ENCODE data around the gene YPEL5. TPM values are rescaled to one million over a fixed set of nuclear protein-coding genes. Genes with fewer than 3 reads are reported as not detected.
A peak's percentile ranks its signal among the peaks of the same experiment; 100 is the strongest.

YPEL5 gene
- total RNA-seq, 1 experiment from 2014 or later, result 41.9 TPM

DNA sequence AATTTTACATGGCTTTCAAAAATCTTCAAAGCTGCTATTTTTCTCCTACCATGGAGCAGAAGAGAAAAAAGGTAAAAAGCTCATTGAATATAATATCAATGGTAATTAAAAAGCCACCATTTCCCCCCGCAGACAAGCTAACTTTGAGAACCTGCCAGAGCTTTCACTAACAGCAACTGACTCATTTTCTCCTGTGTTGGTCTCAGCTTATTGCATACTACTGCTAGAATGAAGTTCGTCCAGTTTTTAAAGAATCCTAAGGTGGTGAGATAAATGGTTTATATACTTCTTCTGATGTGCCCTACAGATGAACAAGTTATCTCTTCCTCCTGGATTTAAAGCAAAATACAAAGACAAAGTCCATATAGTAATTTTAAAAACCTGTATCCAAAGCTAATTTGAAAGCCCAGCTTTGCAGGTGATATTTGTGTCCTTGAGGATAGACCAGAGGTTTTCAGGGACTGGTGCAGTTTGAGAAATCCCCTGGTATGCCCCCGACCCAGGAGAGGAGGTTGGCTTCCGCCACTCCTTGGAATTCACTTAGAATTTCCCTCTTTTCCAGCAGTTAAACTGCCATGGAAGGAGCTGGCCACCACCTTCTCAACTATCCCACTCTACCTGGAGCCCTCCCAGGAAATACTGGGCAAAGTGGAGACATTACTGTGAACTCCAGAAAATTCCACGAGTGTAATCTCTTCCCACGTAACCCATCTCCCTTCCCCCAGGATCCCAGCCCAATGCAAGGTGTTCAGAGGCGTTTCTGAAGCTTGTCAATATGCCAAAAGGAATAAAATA lies 17.5 kb downstream of the YPEL5 start:
- no peak for DNase-seq (ENCODE audit: low read depth)

DNA sequence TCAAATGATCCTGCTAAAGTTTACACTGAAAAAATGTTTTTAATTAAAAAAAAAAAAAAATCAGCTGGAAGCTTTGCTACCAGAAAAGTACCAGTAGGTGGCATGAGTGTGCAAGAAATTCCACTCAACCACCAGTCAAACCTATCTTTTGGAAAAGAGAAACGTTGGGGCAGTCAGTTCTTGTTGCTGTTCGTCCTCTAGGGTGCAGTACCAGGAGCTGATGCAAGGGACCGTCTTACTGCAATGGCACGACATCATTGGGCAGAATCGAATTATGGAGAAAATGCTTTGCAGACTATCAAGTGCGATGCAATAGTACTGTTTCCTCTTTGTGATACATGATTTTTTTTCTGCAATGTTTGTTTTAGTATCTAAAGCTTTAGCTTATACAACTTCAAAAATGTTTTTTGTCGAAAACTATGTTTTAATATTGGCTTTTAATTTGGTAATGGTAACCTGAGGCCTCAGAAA lies 18.3 kb downstream of the YPEL5 start:
- peak; percentile 90 for DNase-seq (ENCODE audit: low read depth)

DNA sequence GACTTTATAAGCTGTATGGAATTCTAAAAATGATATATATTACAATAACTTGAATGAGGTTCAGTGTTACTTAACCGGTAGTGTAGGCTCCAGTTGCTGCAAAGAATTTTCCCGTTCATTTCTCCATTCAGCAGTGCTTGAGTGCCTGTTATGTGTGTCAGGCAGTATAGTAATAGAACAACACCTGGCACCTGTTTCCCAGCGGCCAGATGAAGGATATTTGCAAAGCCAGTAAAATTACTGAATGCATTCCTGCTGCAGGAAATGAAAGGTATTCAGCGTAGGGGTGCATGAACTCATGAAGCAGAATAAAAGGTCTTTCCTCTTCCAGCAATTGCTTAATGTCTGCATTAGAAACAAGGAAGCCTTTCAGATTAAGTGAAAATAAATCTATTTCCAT lies 18.8 kb downstream of the YPEL5 start:
- DNase-seq (ENCODE audit: low read depth), result no peak

DNA sequence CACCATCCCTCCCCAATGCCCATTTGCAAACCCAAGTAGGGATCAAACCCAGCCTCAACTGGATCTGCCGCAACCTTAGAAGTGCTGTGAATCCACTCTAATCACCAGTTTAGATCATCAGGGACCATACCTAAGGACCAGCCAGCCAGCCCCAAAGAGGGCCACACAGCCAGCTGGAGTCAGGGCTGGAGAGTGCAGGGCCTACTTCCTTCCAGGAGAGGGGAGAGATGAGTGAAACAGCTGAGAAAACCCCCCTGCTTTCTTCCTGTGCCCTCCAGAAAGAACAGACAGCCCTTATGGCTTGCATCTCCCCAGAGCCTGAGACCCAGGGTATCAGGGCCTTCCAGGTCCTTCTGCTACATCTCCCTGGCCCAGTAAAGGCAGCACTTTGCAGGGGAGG lies 25.8 kb downstream of the YPEL5 start:
- DNase-seq (ENCODE audit: low read depth), result no peak

DNA sequence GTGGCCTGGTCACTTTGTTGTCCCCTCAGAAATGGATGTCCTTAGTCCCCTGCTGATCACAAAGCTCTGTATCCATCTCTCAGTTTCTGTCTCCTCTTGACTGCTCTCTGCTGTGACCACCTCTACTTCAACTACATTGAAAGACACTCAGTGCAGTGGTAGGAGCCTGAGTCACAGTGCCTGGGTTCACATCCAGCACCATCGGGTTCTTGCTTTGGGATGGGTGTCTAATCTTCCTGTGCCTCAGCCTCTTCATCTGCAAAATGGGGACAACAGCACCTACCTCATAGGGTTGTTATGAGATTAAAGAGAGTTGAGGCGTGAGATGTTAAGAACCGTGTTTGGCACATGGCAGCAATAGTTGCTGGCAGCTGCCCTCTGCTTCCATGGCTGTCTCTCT lies 30.6 kb downstream of the YPEL5 start:
- DNase-seq (ENCODE audit: low read depth), result no peak

DNA sequence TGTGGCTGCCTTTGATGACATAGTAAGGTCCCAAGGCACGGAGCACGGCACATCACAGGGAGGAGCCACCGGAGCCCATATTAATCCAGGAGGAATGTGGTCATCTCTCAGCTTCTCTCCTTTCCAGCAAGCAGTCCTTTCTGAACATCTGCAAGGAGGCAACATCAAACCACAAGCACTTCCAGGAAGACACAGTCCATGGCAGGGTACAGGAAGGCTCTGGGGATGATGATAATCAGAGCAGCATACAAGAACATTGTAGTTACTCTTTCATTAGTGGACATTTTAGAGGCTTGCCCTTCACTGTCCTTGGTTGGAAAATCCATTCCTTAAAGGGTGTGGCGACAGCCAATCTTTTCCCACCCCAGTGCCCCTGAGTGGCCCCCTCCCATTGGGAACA lies 31.1 kb downstream of the YPEL5 start:
- DNase-seq (ENCODE audit: low read depth), result peak; percentile 36

DNA sequence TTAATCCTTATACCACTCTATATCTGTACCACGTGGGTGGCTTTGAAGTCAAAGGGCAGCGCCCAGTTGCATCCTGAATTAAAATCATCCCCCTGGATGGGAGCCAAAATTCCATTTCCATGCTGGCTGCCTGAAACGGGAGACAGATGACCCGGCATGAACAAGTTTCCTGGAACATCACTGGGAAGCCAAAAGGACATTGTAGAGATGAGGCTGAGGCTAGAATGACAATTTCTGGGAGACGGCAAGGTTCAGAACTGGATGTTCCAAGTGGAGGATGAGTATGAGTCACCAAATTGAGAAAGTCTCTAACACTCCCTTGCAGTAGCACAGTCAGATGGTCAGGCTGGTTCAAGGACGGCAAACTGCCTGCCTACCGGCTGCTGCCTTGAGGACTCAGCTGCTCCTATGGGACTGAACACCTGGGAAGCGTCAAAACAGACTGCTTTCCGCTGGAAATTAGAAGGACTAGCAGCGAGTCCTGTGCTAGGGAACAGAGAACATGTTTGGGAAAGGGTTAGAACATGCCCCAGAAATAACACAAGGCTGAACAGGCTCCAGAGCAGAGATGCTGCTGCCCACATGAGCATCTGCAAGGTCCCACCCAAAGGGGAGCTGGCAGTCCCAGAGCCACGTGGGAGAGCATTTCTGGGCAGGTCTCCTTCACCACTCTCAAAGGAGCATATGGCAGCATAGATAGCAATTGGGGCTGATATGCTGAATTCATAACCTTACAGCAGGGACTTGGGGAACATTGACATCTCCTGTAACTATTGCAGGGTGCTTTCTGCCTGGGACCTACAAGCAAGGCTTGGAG lies 32.0 kb downstream of the YPEL5 start:
- DNase-seq (ENCODE audit: low read depth), result peak; percentile 96

DNA sequence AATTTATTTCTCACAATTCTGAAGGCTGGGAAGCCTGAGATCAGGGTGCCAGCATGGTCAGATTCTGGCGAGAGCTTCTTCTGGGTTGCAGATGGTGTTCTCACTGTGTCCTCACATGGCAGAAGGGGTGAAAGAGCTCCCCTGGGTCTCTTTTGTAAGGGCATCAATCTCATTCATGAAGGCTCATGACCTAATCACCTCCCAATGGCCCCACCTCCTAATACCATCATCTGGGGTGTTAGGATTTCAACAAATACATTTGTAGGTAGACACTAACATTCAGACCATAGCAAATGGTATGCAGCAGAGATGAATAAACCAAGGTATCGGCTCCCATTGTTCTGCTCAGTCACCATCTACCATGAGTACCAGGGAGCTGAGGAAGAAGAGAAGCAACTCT lies 32.7 kb downstream of the YPEL5 start:
- DNase-seq (ENCODE audit: low read depth), result no peak

DNA sequence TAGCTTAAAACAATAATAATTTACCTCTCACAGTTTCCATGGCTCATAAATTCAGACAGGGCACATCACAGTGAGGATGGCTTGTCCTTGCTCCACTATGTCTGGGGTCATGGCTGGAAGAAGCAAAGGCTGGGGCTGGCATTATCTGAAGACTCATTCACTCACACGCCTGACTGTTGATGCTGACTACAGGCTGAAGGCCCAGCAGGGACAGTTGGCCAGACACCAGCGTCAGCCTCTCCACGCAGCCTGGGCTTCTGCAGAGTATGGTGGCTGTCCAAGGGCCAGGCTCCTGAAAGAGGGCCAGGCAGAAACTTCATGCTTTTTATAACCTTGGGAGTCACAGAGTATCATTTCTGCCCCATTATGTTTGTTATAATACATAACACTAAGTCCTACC lies 33.4 kb downstream of the YPEL5 start:
- no peak for DNase-seq (ENCODE audit: low read depth)

DNA sequence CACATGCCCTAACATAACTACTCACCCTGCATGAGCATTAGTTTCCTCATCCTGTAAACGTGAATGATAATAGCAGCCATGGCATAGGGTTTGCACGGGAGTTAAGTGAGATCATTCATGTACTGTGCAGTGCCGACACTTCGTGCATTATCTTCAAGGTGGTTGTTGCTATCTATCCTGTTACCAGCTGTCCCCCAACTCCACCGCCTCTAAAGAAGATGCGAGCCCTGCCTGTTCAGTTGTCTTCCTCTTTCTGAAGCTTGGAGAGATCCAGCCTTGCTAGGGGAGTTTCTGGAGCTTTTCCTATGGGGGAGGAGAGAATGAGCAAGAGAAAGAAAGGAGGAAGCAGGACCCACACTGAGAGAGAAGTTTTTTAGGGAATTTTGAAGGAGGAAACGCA lies 34.4 kb downstream of the YPEL5 start:
- no peak for DNase-seq (ENCODE audit: low read depth)

DNA sequence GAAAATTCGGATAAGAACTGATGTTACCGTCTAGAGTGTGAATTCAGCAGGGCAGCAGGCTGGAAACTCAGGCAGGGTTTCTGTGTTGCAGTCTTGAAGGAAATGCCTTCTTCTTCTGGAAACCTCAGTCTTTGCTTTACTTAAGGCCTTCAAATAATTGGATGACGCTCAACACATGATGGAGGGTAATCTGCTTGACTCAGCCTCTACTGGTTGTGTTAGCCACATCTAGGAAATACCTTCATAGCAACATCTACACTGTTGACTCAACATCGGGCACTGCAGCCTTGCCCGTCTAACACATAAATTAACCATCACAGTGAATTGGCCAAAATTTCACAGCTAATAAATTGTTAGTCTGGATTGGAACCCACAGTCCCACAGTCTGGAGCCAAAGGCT lies 37.2 kb downstream of the YPEL5 start:
- no peak for DNase-seq (ENCODE audit: low read depth)

DNA sequence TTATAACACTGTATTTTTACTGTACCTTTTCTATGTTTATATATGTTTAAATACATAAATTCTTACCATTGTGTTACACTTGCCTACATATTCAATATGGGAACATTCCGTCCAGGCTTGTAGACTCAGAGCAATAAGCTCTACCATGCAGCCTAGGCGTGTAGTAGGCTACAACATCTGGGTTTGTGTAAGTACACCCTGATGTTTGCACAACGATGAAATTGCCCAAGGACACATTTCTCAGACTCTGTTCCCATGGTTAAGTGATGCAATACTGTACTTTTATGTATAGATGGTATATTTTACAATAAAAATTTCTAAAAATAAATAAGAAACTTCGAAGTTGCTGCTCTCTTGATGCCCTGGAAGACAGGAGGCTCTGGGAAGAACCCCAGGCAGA lies 38.4 kb downstream of the YPEL5 start:
- DNase-seq (ENCODE audit: low read depth), result peak; percentile 10

DNA sequence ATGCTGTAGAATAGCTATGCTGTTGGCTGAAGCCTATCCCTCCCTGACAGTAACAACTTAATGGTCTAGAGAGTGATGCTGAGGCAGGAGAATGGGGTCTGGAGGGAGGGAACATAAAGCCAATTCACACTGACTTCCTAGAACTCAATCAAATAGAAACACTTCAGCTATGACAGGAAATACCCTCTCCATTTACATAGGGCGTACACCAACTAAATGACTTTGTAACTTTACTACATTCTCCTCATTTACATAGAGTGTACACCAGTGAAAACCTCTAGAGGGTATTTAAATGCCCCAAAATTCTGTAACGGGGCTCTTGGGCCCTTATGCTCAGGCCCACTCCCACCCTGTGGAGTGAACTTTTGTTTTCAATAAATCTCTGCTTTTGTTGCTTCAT lies 41.5 kb downstream of the YPEL5 start:
- DNase-seq (ENCODE audit: low read depth), result no peak

DNA sequence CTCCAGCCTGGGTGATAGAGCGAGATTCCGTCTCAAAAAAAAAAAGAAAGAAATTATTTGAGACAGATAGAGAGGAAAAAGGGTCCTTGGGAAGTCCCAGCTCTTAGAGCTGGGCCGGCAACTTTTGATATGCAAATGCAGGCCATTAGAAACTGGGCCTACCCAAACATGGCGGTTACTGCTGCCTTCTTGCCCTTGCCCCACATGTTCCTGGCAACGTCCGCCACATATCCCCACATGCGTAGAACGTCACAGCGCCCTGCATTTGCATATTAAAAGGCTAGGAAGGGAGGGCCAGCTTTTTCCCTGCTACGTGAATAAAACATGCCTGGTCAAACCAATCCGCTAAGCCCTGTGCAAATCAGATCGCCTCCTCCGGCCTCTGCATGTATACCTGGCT lies 43.8 kb downstream of the YPEL5 start:
- DNase-seq (ENCODE audit: low read depth), result no peak

DNA sequence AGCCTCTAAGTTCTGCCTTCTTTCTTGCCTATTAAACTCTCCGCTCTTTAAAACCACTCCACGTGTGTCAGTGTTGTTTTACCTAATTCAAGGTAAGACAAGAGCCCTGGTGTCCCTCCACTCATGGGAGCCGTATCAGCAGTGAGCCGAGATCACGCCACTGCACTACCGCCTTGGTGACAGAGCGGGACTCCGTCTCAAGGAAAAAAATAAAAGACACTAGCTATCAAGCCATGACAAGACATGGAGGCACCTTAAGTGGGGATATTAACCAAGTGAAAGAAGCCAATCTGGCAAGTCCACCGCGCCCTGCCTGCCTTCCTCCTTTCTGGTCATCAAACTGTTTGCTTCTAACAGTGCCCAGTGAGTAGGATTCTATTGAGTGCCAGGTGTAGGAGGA lies 44.3 kb downstream of the YPEL5 start:
- no peak for DNase-seq (ENCODE audit: low read depth)

DNA sequence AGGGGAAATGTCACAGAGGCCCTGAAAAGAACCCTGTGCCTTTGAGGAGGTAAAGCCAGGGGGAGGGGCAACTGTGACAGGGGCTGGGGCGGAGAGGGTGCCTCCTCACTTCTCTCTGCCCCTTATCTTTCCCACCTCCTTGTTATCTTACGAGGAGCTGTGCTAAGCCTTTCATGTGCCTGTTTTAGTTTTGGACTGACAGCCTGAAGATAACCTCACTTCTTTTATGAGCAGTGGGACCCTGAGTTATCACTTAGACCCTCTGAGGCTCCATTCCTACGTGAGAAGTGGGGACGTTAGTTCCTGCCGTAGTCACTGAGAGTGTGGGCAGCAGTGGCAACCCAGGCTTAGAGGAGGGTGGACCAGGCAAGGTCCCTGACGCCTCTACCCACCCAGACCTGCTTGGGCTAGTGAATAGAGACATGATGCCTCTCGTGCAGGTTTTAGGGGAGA lies 45.0 kb downstream of the YPEL5 start:
- no peak for DNase-seq (ENCODE audit: low read depth)

DNA sequence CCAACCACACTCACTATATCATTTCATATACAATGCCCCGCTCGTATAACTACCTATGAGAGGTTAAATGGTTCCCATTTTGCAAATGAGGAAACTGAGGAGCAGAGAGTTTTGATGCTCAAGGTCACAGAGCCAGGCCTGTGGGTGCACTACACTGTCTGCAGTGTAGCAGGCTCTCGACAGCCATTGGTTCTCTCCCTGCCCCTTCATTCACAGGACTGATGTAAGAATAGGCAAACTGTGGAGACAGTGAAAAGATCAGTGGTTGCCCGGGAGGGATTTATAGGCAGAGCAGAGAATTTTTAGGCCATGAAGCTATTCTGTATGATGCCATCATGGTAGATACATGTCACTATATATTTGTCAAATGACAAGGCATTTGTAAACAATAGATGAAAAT lies 45.5 kb downstream of the YPEL5 start:
- DNase-seq (ENCODE audit: low read depth), result no peak

DNA sequence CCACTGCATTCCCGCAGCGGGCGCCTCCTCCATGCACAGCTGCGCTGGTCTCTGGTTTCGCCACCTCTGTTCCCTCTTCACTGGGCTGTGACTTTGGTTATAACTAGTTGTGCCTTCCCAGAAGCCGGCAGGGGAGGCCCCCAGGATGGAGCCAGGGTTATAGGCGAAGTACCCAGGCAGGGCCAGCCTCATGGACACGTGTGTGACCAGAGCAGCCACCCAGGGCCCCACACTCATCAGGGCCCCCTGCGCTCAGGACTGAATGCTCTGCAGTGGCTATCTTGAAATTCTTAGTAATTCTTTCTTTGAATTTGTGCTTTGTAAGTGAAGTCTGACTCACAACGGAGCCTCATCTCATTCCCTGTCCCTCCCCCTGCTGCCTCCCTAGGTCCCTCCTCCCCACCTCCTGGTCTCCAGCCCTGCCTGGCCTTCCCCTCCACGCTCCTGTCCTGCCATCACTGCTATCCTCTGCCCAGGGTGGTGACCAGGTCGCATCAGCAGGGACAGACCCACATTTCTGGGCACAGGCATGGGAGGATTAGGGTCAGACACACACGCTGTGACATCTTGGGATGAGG lies 46.4 kb downstream of the YPEL5 start:
- DNase-seq (ENCODE audit: low read depth), result peak; percentile 17

DNA sequence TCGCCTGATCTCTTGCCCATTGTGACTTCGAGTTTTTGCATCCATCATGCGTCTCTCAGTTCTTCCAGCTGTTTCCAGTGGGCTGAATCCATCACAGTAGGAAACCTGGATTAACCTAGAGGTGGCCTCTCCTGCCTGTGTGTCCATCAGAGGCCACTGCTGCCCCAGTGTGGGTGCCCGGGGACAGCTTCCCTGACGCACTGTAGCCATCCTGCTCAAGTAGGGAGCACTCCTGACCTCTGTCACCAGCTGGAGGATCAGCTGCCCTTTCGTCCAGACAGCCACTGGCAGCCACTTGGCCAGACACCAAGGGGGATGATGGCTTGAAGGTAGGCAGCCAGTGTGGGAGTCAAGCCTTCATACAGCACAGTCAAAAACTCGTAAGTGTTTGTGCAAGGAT lies 47.6 kb downstream of the YPEL5 start:
- DNase-seq (ENCODE audit: low read depth), result no peak

DNA sequence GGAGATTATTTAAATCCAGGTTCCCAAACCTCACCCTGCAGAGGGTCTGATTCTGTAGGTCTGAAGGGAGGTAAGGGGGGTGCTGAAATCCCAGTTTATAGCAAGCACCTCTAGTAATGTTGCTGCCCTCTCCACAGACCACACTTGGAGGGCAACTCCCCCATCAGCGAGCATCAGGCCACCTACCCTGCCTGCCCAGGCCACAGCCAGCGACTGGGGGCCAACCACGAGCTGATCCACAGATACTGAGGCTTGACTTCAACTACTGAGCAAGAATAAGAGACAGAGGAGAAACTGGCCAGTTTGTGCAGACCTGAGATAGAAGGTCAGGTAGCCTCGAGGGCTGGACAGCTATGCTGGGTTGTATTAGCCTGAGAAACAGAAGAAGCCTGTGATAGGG lies 48.2 kb downstream of the YPEL5 start:
- DNase-seq (ENCODE audit: low read depth), result no peak

DNA sequence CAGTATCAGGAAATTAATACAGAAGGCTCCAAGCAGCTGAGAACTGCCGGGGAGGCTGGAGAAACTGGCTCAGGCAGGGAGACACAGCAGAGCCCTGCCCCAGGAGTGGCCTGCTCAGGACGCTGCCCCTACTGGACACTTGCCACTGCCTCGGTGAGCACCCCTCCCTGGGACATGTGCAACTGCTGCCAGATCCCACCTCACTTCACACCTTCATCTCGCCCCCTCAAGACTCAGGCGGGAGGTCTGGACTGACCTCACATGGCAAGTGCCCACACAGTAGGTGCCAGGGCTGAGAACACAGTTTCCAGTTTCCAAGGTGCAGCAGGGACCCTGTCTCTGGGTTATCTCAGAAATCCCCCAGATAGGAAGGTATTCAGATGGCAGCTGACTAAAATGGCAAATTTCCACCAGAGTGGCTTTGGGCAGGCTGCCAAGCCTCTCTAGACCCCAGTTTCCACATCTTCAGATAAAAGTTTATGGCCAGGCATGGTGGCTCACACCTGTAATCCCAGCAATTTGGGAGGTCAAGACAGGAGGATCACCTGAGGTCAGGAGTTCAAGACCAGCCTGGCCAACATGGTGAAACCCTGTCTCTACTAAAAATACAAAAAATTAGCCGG lies 50.9 kb downstream of the YPEL5 start:
- DNase-seq (ENCODE audit: low read depth), result no peak

DNA sequence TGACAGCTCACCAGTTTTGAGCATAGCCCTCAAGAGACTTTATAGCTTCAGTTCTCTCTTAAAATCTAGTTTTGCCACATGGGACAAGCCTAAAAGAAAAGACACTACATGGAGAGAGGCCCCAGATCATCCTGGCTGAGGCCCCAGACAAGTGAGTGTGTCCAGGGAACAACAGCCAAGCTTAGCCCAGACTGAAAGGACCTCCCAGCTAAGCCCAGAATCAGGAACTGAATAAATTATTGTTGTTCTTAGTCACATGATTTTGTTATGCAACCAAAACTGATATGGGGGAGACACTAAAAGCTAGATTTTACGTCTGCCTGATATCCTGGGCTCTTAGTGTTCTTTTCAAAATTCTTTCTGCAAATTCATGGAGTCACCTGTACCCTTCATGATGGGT lies 55.2 kb downstream of the YPEL5 start:
- no peak for DNase-seq (ENCODE audit: low read depth)
